ENCODE data around the gene RMRP.

RMRP gene

DNA sequence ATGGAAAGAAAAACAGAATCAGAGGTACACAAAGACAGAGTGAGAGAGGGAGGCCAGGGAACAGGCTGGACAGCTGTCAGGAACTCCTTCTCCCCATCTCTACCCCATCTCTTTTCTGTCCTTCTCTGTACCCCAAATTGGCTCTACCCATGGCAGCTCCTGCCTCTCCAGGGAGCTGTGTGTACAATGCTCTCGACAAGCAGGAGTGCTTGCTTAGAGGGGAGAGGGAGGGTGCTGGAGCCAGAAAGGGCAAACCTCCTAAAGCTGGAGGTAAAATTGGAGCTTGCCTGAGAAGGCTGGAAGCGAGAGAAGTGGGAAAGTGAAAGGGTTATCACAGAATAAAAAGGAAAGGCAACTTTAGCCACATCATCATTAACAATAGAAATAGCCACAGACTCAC is 25.5 kb upstream of the RMRP start:
- H3K27ac ChIP-seq, result no peak overlapping the region
- TF ChIP-seq EZH2 (IDR thresholded peaks at IDR 0.05) (no peak), POLR2AphosphoS5 (IDR thresholded peaks at IDR 0.05; ENCODE audit: borderline replicate concordance, low read depth, low read length) (no peak), FOXP2 (optimal IDR thresholded peaks at IDR 0.05; ENCODE audit: control extremely low read depth, extremely low read length, insufficient read depth) (no peak)
- no peak overlapping the region for H3K9ac ChIP-seq (ENCODE audit: insufficient read length)
- peaks cover 22% of the 10 kb centered on the region; the same call in 1 of the 2 replicates for H3K36me3 ChIP-seq (ENCODE audit: insufficient read depth, low read length)
- H3K4me3 ChIP-seq, result no peak overlapping the region
- no peak for DNase-seq (ENCODE audit: low read depth, low spot score)
- no peaks in the 10 kb centered on the region for H3K9me3 ChIP-seq (ENCODE audit: low read depth, low read length)

GRCh38 chr9:35682520-35683315 is 24.9 kb upstream of the RMRP start:
- Histone ChIP-seq H3K27ac (no peak overlapping the region), H3K4me3 (no peak overlapping the region), H3K9ac (ENCODE audit: insufficient read length) (no peak overlapping the region), H3K36me3 (ENCODE audit: insufficient read depth, low read length) (peaks cover 22% of the 10 kb centered on the region; the same call in 1 of the 2 replicates), H3K9me3 (ENCODE audit: low read depth, low read length) (no peaks in the 10 kb centered on the region)
- no peak for DNase-seq (ENCODE audit: low read depth, low spot score)
- TF ChIP-seq POLR2AphosphoS5 (IDR thresholded peaks at IDR 0.05; ENCODE audit: borderline replicate concordance, low read depth, low read length), result no peak

- TF ChIP-seq POLR2AphosphoS5 (IDR thresholded peaks at IDR 0.05; ENCODE audit: borderline replicate concordance, low read depth, low read length) (no peak), FOXP2 (optimal IDR thresholded peaks at IDR 0.05; ENCODE audit: control extremely low read depth, extremely low read length, insufficient read depth) (no peak), EZH2 (IDR thresholded peaks at IDR 0.05) (no peak)
- Histone ChIP-seq H3K27ac (no peak overlapping the region), H3K36me3 (ENCODE audit: insufficient read depth, low read length) (peaks cover 22% of the 10 kb centered on the region; the same call in 1 of the 2 replicates)
Observed at GRCh38 chr9:35682051-35682450, 24.2 kb upstream of the RMRP start.

DNA sequence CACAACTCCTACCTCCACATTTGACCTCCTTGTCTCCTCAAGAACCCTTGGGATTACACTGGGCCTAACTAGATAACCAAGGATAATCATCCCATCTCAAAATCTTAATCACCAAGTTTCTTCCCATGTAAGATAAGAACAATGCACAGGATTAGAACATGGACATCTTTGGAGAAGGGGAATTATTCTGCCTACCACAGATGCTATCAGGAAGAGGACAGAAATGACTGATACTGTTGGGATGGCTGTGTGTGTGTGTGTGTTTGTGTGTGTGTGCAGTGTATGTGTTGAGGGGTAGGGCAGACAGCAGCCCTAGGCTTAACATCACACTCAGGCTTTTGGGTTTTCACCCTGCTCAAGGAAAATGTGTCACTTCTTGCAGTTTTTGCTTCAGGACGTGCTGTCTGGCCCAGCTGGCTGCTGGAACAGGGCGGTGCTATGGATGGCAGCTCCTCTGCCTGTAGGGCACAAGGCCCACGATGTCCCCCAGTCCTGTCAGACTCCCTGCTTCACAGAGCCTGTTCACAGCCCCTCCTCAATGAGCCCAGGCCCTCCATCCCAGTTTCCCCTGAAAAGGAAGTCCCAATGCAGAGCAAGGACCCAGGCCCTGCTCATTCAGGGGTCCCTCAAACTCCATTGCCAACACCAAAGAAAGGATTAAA is 23.7 kb upstream of the RMRP start:
- no peak overlapping the region for H3K4me3 ChIP-seq
- TF ChIP-seq EZH2 (IDR thresholded peaks at IDR 0.05), result no peak
- H3K27ac ChIP-seq, result no peak overlapping the region
- DNase-seq (ENCODE audit: low read depth, low spot score), result no peak
- peaks cover 22% of the 10 kb centered on the region; the same call in 1 of the 2 replicates for H3K36me3 ChIP-seq (ENCODE audit: insufficient read depth, low read length)
- no peaks in the 10 kb centered on the region for H3K9me3 ChIP-seq (ENCODE audit: low read depth, low read length)
- no peak overlapping the region for H3K9ac ChIP-seq (ENCODE audit: insufficient read length)

More at GRCh38 chr9:35682051-35682450, 24.2 kb upstream of the RMRP start:
- no peak for DNase-seq (ENCODE audit: low read depth, low spot score)
- Histone ChIP-seq H3K9ac (ENCODE audit: insufficient read length) (no peak overlapping the region), H3K9me3 (ENCODE audit: low read depth, low read length) (no peaks in the 10 kb centered on the region), H3K4me3 (no peak overlapping the region)

GRCh38 chr9:35680331-35681105 is 22.7 kb upstream of the RMRP start:
- Histone ChIP-seq H3K36me3 (ENCODE audit: insufficient read depth, low read length) (peaks cover 22% of the 10 kb centered on the region; the same call in 1 of the 2 replicates), H3K4me3 (no peak overlapping the region), H3K9ac (ENCODE audit: insufficient read length) (no peak overlapping the region), H3K27ac (no peak overlapping the region), H3K9me3 (ENCODE audit: low read depth, low read length) (no peaks in the 10 kb centered on the region)
- TF ChIP-seq POLR2AphosphoS5 (IDR thresholded peaks at IDR 0.05; ENCODE audit: borderline replicate concordance, low read depth, low read length) (peak; percentile 14; the same call in 1 of the 2 replicates), FOXP2 (optimal IDR thresholded peaks at IDR 0.05; ENCODE audit: control extremely low read depth, extremely low read length, insufficient read depth) (no peak)
- no peak for DNase-seq (ENCODE audit: low read depth, low spot score)

DNA sequence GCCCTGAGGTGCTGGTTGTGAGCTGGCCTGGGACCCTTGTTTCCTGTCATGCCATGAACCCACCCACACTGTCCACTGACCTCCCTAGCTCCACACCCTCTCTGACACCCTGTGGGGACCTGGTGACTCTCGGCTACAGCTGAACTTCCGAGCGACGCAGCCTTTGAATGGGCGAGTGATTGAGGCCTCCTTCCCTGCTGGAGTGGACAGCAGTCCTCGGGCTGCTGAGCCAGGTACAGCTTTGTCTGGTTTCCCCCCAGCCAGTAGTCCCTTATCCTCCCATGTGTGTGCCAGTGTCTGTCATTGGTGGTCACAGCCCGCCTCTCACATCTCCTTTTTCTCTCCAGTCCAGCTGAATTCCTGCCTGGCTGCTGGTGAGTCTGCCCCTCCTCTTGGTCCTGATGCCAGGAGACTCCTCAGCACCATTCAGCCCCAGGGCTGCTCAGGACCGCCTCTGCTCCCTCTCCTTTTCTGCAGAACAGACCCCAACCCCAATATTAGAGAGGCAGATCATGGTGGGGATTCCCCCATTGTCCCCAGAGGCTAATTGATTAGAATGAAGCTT is 22.0 kb upstream of the RMRP start:
- no peak for DNase-seq (ENCODE audit: low read depth, low spot score)
- H3K36me3 ChIP-seq (ENCODE audit: insufficient read depth, low read length), result peaks cover 19% of the 10 kb centered on the region; the same call in 1 of the 2 replicates
- no peak for TF ChIP-seq EZH2 (IDR thresholded peaks at IDR 0.05)
- no peak for TF ChIP-seq POLR2AphosphoS5 (IDR thresholded peaks at IDR 0.05; ENCODE audit: borderline replicate concordance, low read depth, low read length)
- TF ChIP-seq FOXP2 (optimal IDR thresholded peaks at IDR 0.05; ENCODE audit: control extremely low read depth, extremely low read length, insufficient read depth), result no peak
- H3K4me3 ChIP-seq, result no peak overlapping the region
- H3K9ac ChIP-seq (ENCODE audit: insufficient read length), result no peak overlapping the region
- no peaks in the 10 kb centered on the region for H3K9me3 ChIP-seq (ENCODE audit: low read depth, low read length)
- no peak overlapping the region for H3K27ac ChIP-seq

DNA sequence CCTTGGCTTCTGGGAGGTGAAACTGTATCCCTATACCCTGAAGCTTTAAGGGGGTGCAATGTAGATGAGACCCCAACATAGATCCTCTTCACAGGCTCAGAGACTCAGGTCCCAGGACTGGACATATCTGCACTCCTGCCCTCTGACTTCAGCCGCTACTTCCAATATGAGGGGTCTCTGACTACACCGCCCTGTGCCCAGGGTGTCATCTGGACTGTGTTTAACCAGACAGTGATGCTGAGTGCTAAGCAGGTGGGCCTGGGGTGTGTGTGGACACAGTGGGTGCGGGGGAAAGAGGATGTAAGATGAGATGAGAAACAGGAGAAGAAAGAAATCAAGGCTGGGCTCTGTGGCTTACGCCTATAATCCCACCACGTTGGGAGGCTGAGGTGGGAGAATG is 21.3 kb upstream of the RMRP start:
- Histone ChIP-seq H3K36me3 (ENCODE audit: insufficient read depth, low read length) (peaks cover 12% of the 10 kb centered on the region; the same call in 1 of the 2 replicates), H3K9ac (ENCODE audit: insufficient read length) (no peak overlapping the region), H3K27ac (no peak overlapping the region), H3K9me3 (ENCODE audit: low read depth, low read length) (no peaks in the 10 kb centered on the region), H3K4me3 (no peak overlapping the region)
- DNase-seq (ENCODE audit: low read depth, low spot score), result no peak
- TF ChIP-seq FOXP2 (optimal IDR thresholded peaks at IDR 0.05; ENCODE audit: control extremely low read depth, extremely low read length, insufficient read depth) (no peak), EZH2 (IDR thresholded peaks at IDR 0.05) (no peak), POLR2AphosphoS5 (IDR thresholded peaks at IDR 0.05; ENCODE audit: borderline replicate concordance, low read depth, low read length) (no peak)

Data from SK-N-MC (cell line).